IPS-15b (cell line): ENCODE measurements around the gene BCAS4.

Experiments used
- H3K27me3 ChIP-seq: one replicate; pipeline ENCODE4 v1.6.1; 2013; ENCODE audit warnings: low read length; ENCODE audit not compliant: control insufficient read depth, insufficient read depth
- H3K36me3 ChIP-seq: one replicate; pipeline ENCODE4 v1.6.1; 2013; ENCODE audit warnings: low read length; ENCODE audit not compliant: control insufficient read depth, insufficient read depth
- H3K4me1 ChIP-seq: one replicate; pipeline ENCODE4 v1.6.1; 2013; ENCODE audit warnings: mild to moderate bottlenecking, low read length; ENCODE audit not compliant: control insufficient read depth, insufficient read depth
- H3K4me3 ChIP-seq: one replicate; pipeline ENCODE4 v1.5.1; 2013; ENCODE audit warnings: low read depth, low read length
- H3K9ac ChIP-seq: one replicate; pipeline ENCODE4 v1.6.1; 2013; ENCODE audit warnings: low read depth, mild to moderate bottlenecking, low read length
- H3K9me3 ChIP-seq: one replicate; pipeline ENCODE4 v1.6.1; 2013; ENCODE audit warnings: mild to moderate bottlenecking, low read length; ENCODE audit not compliant: control insufficient read depth, insufficient read depth

BCAS4 gene

GRCh38 chr20:50838707-50839385 is 44.0 kb downstream of the BCAS4 start:
- Histone ChIP-seq H3K9me3 (no peaks in the 10 kb centered on the region), H3K27me3 (no peaks in the 10 kb centered on the region), H3K36me3 (peaks cover 2% of the 10 kb centered on the region), H3K4me3 (no peak overlapping the region), H3K4me1 (no peaks in the 10 kb centered on the region), H3K9ac (no peak overlapping the region)

GRCh38 chr20:50842821-50843220 is 48.0 kb downstream of the BCAS4 start:
- no peak overlapping the region for H3K9ac ChIP-seq
- no peak overlapping the region for H3K4me3 ChIP-seq
- no peaks in the 10 kb centered on the region for H3K27me3 ChIP-seq
- no peaks in the 10 kb centered on the region for H3K9me3 ChIP-seq
- H3K4me1 ChIP-seq = no peaks in the 10 kb centered on the region
- H3K36me3 ChIP-seq = no peaks in the 10 kb centered on the region

- no peak overlapping the region for H3K4me3 ChIP-seq
- no peaks in the 10 kb centered on the region for H3K9me3 ChIP-seq
- no peaks in the 10 kb centered on the region for H3K27me3 ChIP-seq
- no peak overlapping the region for H3K9ac ChIP-seq
- no peaks in the 10 kb centered on the region for H3K36me3 ChIP-seq
- no peaks in the 10 kb centered on the region for H3K4me1 ChIP-seq
These were observed 48.7 kb downstream of the BCAS4 start for GRCh38 chr20:50843331-50844276.

GRCh38 chr20:50844430-50845100 is 49.7 kb downstream of the BCAS4 start:
- Histone ChIP-seq H3K9ac (no peak overlapping the region), H3K4me3 (no peak overlapping the region), H3K36me3 (no peaks in the 10 kb centered on the region), H3K27me3 (no peaks in the 10 kb centered on the region), H3K4me1 (no peaks in the 10 kb centered on the region), H3K9me3 (no peaks in the 10 kb centered on the region)

- Histone ChIP-seq H3K27me3 (no peaks in the 10 kb centered on the region), H3K4me3 (no peak overlapping the region), H3K4me1 (no peaks in the 10 kb centered on the region), H3K9ac (no peak overlapping the region), H3K36me3 (no peaks in the 10 kb centered on the region), H3K9me3 (no peaks in the 10 kb centered on the region)
These were observed 50.8 kb downstream of the BCAS4 start for GRCh38 chr20:50845566-50846215.

- peaks cover 3% of the 10 kb centered on the region for H3K4me1 ChIP-seq
- H3K36me3 ChIP-seq = no peaks in the 10 kb centered on the region
- H3K27me3 ChIP-seq = no peaks in the 10 kb centered on the region
- no peak overlapping the region for H3K4me3 ChIP-seq
- no peaks in the 10 kb centered on the region for H3K9me3 ChIP-seq
- no peak overlapping the region for H3K9ac ChIP-seq
These were observed 53.5 kb downstream of the BCAS4 start for GRCh38 chr20:50848341-50848808.

GRCh38 chr20:50848846-50849673 is 54.2 kb downstream of the BCAS4 start:
- Histone ChIP-seq H3K36me3 (no peaks in the 10 kb centered on the region), H3K27me3 (no peaks in the 10 kb centered on the region), H3K9ac (no peak overlapping the region), H3K4me3 (no peak overlapping the region), H3K9me3 (no peaks in the 10 kb centered on the region), H3K4me1 (peaks cover 3% of the 10 kb centered on the region)

- Histone ChIP-seq H3K27me3 (no peaks in the 10 kb centered on the region), H3K4me3 (no peak overlapping the region), H3K4me1 (peaks cover 3% of the 10 kb centered on the region), H3K9ac (no peak overlapping the region), H3K36me3 (no peaks in the 10 kb centered on the region), H3K9me3 (no peaks in the 10 kb centered on the region)
These were observed 55.9 kb downstream of the BCAS4 start for GRCh38 chr20:50850721-50851286.

- Histone ChIP-seq H3K9me3 (no peaks in the 10 kb centered on the region), H3K27me3 (no peaks in the 10 kb centered on the region), H3K4me3 (no peak overlapping the region), H3K9ac (no peak overlapping the region), H3K36me3 (no peaks in the 10 kb centered on the region), H3K4me1 (peaks cover 3% of the 10 kb centered on the region)
These were observed 57.2 kb downstream of the BCAS4 start for GRCh38 chr20:50852085-50852484.

- Histone ChIP-seq H3K27me3 (no peaks in the 10 kb centered on the region), H3K4me1 (peaks cover 3% of the 10 kb centered on the region), H3K36me3 (no peaks in the 10 kb centered on the region)
These were observed 59.8 kb downstream of the BCAS4 start for GRCh38 chr20:50854506-50855249.

More at GRCh38 chr20:50854506-50855249, 59.8 kb downstream of the BCAS4 start:
- H3K4me3 ChIP-seq = no peak overlapping the region
- H3K9ac ChIP-seq = no peak overlapping the region
- H3K9me3 ChIP-seq = no peaks in the 10 kb centered on the region
